Measurements from ENCODE around the gene RAB22A. TPM values are rescaled to one million over a fixed set of nuclear protein-coding genes. Genes with fewer than 3 reads are reported as not detected.

Gene RAB22A
- total and polyA plus RNA-seq, 2 donors, result 7.3 to 9.5 TPM

DNA sequence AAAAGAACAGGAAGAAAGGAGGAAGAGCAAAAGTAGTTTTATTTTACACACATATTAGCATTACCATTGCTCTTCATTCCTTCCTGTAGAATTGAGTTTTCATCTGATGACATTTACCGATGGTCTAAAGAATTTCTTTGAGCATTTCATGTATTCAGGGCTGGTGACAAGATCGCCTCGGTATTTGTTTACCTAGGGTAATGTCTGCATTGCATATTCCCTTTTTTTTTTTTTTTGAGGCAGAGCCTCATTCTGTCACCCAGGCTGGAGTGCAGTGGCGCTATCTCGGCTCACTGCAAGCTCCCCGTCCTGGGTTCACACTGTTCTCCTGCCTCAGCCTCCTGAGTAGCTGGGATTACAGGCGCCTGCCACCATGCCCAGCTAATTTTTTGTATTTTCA is 19.3 kb downstream of the RAB22A start:
- Histone ChIP-seq H3K4me1 (ENCODE audit: control insufficient read depth in 2 of 2, insufficient read depth in 2 of 2, low read length in 2 of 2) (no peaks in the 10 kb centered on the region), H3K27ac (ENCODE audit: low read depth in 1 of 2, low read length in 1 of 2) (no peak overlapping the region), H3K36me3 (ENCODE audit: control insufficient read depth in 2 of 2, insufficient read depth in 2 of 2, low read length in 1 of 2) (no peaks in the 10 kb centered on the region), H3K4me3 (ENCODE audit: low read length in 2 of 2) (no peak overlapping the region), H3K27me3 (ENCODE audit: control insufficient read depth in 2 of 2, insufficient read depth in 1 of 2, low read length in 1 of 2) (no peaks in the 10 kb centered on the region), H3K9me3 (ENCODE audit: control insufficient read depth in 2 of 2, insufficient read depth in 1 of 2, low read length in 1 of 2) (no peaks in the 10 kb centered on the region)
- 96% methylated on average over 7 of the region's 7 CpGs for WGBS
- no peak for DNase-seq (ENCODE audit: low read depth in 6 of 9, low spot score in 9 of 9)

DNA sequence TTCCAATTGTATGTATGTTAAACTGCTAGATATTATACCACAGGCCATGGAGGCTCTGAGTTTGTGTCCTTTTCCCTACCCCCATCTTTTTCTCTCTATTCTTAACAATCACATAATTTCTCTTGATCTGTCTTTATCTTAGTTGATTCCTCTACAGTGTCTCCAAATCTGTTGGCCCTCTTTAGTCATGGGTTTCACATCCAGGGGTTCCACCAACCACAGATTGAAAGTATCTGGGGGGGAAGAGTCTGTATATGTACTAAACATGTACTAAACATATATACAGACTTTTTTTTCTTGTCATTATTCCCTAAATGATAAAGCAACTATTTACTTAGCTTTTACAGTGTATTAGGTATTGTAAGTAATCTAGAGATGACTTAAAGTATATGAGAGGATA is 20.2 kb downstream of the RAB22A start:
- H3K36me3 ChIP-seq (ENCODE audit: control insufficient read depth in 2 of 2, insufficient read depth in 2 of 2, low read length in 1 of 2), result no peaks in the 10 kb centered on the region
- no peak overlapping the region for H3K27ac ChIP-seq (ENCODE audit: low read depth in 1 of 2, low read length in 1 of 2)
- H3K9me3 ChIP-seq (ENCODE audit: control insufficient read depth in 2 of 2, insufficient read depth in 1 of 2, low read length in 1 of 2), result no peaks in the 10 kb centered on the region
- no peak overlapping the region for H3K4me3 ChIP-seq (ENCODE audit: low read length in 2 of 2)
- no peaks in the 10 kb centered on the region for H3K27me3 ChIP-seq (ENCODE audit: control insufficient read depth in 2 of 2, insufficient read depth in 1 of 2, low read length in 1 of 2)
- H3K4me1 ChIP-seq (ENCODE audit: control insufficient read depth in 2 of 2, insufficient read depth in 2 of 2, low read length in 2 of 2), result no peaks in the 10 kb centered on the region
- no peak for DNase-seq (ENCODE audit: low read depth in 6 of 9, low spot score in 9 of 9)

DNA sequence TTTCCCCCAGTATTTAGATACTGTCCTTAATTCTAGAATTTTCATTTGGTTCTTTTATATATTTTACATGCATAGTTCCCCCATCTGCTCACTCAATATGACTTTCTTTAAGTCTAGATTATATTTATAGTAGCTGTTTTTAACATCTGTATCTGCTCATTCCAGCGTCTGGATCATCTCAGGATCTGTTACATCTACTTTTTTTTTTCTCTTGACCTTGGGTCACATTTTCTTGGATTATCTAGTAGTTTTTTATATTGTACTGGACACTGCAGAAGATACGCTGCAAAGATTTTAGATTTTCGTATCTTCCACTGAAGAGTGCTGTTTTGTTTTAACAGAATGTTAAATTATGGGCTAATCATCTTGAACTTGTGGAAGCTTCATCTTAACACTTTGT is 20.7 kb downstream of the RAB22A start:
- H3K4me3 ChIP-seq (ENCODE audit: low read length in 2 of 2), result no peak overlapping the region
- no peaks in the 10 kb centered on the region for H3K4me1 ChIP-seq (ENCODE audit: control insufficient read depth in 2 of 2, insufficient read depth in 2 of 2, low read length in 2 of 2)
- no peak overlapping the region for H3K27ac ChIP-seq (ENCODE audit: low read depth in 1 of 2, low read length in 1 of 2)
- no peaks in the 10 kb centered on the region for H3K9me3 ChIP-seq (ENCODE audit: control insufficient read depth in 2 of 2, insufficient read depth in 1 of 2, low read length in 1 of 2)
- no peak for DNase-seq (ENCODE audit: low read depth in 6 of 9, low spot score in 9 of 9)
- H3K27me3 ChIP-seq (ENCODE audit: control insufficient read depth in 2 of 2, insufficient read depth in 1 of 2, low read length in 1 of 2), result no peaks in the 10 kb centered on the region
- 94% methylated on average over 3 of the region's 3 CpGs for WGBS
- no peaks in the 10 kb centered on the region for H3K36me3 ChIP-seq (ENCODE audit: control insufficient read depth in 2 of 2, insufficient read depth in 2 of 2, low read length in 1 of 2)

DNA sequence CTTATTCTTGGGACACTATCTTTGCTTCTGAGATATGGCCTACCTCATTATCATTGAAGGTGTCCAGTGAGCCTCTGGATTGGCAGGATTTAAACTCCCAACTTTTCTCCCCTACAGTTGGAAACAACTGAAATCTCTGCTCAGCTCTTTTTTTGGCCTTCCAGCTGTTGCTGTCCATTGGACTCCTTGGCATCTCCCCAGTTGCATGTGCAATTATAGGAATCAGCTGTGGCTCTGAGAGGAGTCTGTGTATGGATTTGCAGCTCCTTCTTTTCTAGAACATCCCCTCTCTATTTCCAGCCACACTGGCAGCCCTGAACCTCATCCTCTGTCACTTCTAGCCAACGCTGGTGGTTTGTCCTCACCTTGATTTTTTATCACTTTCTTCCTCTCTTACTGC is 21.2 kb downstream of the RAB22A start:
- Histone ChIP-seq H3K4me1 (ENCODE audit: control insufficient read depth in 2 of 2, insufficient read depth in 2 of 2, low read length in 2 of 2) (no peaks in the 10 kb centered on the region), H3K4me3 (ENCODE audit: low read length in 2 of 2) (no peak overlapping the region), H3K27ac (ENCODE audit: low read depth in 1 of 2, low read length in 1 of 2) (no peak overlapping the region), H3K9me3 (ENCODE audit: control insufficient read depth in 2 of 2, insufficient read depth in 1 of 2, low read length in 1 of 2) (no peaks in the 10 kb centered on the region), H3K36me3 (ENCODE audit: control insufficient read depth in 2 of 2, insufficient read depth in 2 of 2, low read length in 1 of 2) (no peaks in the 10 kb centered on the region), H3K27me3 (ENCODE audit: control insufficient read depth in 2 of 2, insufficient read depth in 1 of 2, low read length in 1 of 2) (no peaks in the 10 kb centered on the region)
- 65% methylated on average over 1 of the region's 1 CpG for WGBS
- DNase-seq (ENCODE audit: low read depth in 6 of 9, low spot score in 9 of 9), result no peak

DNA sequence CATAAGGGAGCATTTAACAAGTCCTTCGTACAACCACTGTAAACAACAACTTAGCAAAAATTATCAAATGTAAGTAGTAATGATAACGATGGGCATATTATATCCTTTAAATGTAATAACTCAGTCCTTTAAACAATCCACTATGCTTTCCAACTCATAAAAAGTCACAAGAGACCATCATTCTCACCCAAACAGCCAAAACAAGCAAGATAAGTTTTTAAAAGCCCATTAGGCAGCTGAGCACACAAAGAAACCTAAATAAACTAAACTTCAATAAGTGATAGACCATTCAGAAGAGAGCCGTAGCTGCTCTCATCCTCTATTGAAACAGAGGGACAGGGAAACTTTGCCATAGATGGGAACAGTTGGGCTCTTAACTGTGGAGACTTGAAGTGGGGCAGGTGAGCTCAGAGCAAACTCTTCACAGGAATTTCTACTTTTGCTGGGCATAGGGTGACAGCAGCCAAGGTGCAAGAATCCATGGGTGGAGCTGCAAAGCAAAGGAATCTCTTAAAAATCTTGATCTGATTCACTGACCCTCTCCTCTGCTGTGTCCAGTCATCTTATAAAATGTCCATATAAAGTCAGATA is 22.5 kb downstream of the RAB22A start:
- H3K27ac ChIP-seq (ENCODE audit: low read depth in 1 of 2, low read length in 1 of 2), result no peak overlapping the region
- H3K4me1 ChIP-seq (ENCODE audit: control insufficient read depth in 2 of 2, insufficient read depth in 2 of 2, low read length in 2 of 2), result no peaks in the 10 kb centered on the region
- no peak for DNase-seq (ENCODE audit: low read depth in 6 of 9, low spot score in 9 of 9)
- no peak overlapping the region for H3K4me3 ChIP-seq (ENCODE audit: low read length in 2 of 2)
- H3K9me3 ChIP-seq (ENCODE audit: control insufficient read depth in 2 of 2, insufficient read depth in 1 of 2, low read length in 1 of 2), result no peaks in the 10 kb centered on the region
- 84% methylated on average over 3 of the region's 3 CpGs for WGBS
- H3K27me3 ChIP-seq (ENCODE audit: control insufficient read depth in 2 of 2, insufficient read depth in 1 of 2, low read length in 1 of 2), result no peaks in the 10 kb centered on the region
- no peaks in the 10 kb centered on the region for H3K36me3 ChIP-seq (ENCODE audit: control insufficient read depth in 2 of 2, insufficient read depth in 2 of 2, low read length in 1 of 2)

DNA sequence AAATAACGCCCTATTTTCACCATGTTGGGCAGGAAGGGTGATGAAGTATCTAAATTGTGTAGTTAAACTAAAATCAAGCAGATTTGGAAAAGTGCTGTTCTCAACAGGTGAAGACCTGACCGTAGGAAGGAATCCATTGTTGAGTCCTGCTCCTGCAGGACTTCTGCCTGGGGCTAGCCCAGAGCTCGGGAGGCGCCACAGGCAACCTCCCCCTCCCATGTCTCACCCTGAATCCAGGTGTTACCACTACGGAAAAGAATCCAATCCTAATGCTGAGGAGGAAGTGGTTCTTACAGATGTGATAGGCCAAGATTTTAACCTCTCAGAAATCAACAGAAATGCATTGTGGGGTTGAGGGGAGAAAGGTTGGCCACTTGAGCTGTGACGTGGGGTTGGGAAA is 30.2 kb downstream of the RAB22A start:
- Histone ChIP-seq H3K4me3 (ENCODE audit: low read length in 2 of 2) (no peak overlapping the region), H3K27ac (ENCODE audit: low read depth in 1 of 2, low read length in 1 of 2) (no peak overlapping the region), H3K27me3 (ENCODE audit: control insufficient read depth in 2 of 2, insufficient read depth in 1 of 2, low read length in 1 of 2) (no peaks in the 10 kb centered on the region), H3K9me3 (ENCODE audit: control insufficient read depth in 2 of 2, insufficient read depth in 1 of 2, low read length in 1 of 2) (no peaks in the 10 kb centered on the region), H3K4me1 (ENCODE audit: control insufficient read depth in 2 of 2, insufficient read depth in 2 of 2, low read length in 2 of 2) (no peaks in the 10 kb centered on the region), H3K36me3 (ENCODE audit: control insufficient read depth in 2 of 2, insufficient read depth in 2 of 2, low read length in 1 of 2) (peaks cover 0 to 2% of the 10 kb centered on the region in 2 donors)
- DNase-seq (ENCODE audit: low read depth in 6 of 9, low spot score in 9 of 9), result no peak
- 97% methylated on average over 6 of the region's 6 CpGs for WGBS

DNA sequence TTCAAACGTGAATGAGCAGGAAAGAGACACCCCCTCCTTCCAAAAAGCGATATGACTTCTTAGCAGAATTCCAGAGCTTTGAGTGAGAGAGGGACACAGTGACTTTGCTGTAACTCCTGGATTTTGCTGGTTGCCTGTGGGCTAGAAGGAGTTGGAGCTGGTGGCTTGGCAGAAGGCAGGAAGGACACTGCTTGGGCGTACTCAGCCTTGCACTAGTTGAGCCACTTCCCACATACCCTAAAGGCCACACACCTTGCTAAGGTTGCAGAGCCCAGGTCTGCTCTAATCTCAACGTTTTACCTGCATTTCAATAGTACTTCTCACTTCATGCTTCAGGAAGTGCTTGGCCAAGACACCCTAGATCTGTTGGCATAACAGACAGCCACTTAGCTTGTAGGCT is 30.6 kb downstream of the RAB22A start:
- 97% methylated on average over 4 of the region's 4 CpGs for WGBS
- Histone ChIP-seq H3K27ac (ENCODE audit: low read depth in 1 of 2, low read length in 1 of 2) (no peak overlapping the region), H3K4me1 (ENCODE audit: control insufficient read depth in 2 of 2, insufficient read depth in 2 of 2, low read length in 2 of 2) (no peaks in the 10 kb centered on the region), H3K36me3 (ENCODE audit: control insufficient read depth in 2 of 2, insufficient read depth in 2 of 2, low read length in 1 of 2) (peaks cover 1 to 5% of the 10 kb centered on the region in 2 donors), H3K9me3 (ENCODE audit: control insufficient read depth in 2 of 2, insufficient read depth in 1 of 2, low read length in 1 of 2) (no peaks in the 10 kb centered on the region), H3K4me3 (ENCODE audit: low read length in 2 of 2) (no peak overlapping the region), H3K27me3 (ENCODE audit: control insufficient read depth in 2 of 2, insufficient read depth in 1 of 2, low read length in 1 of 2) (no peaks in the 10 kb centered on the region)
- DNase-seq (ENCODE audit: low read depth in 6 of 9, low spot score in 9 of 9), result no peak

DNA sequence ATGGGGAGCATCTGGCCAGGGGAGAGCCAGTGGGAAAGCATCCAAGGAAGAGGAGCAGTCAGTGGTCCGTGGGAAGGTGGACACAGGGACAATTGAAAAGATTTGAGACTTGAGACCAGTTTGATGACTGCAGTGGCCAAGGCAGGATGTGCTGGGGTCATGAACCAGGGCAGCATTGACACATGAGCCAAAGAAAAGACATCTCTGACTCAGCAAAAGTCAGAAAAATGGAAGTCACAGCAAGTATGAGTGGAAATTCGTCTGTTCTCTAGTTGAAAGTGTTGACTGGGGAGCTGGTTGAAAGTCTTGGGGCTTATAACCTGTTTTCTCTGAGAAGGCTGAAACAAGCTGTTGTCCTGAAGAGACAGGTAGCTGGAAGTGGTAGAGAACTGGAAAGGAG is 31.3 kb downstream of the RAB22A start:
- H3K4me1 ChIP-seq (ENCODE audit: control insufficient read depth in 2 of 2, insufficient read depth in 2 of 2, low read length in 2 of 2), result no peaks in the 10 kb centered on the region
- no peak overlapping the region for H3K4me3 ChIP-seq (ENCODE audit: low read length in 2 of 2)
- H3K9me3 ChIP-seq (ENCODE audit: control insufficient read depth in 2 of 2, insufficient read depth in 1 of 2, low read length in 1 of 2), result no peaks in the 10 kb centered on the region
- H3K27ac ChIP-seq (ENCODE audit: low read depth in 1 of 2, low read length in 1 of 2), result no peak overlapping the region
- peaks cover 8 to 12% of the 10 kb centered on the region in 2 donors for H3K36me3 ChIP-seq (ENCODE audit: control insufficient read depth in 2 of 2, insufficient read depth in 2 of 2, low read length in 1 of 2)
- no peak for DNase-seq (ENCODE audit: low read depth in 6 of 9, low spot score in 9 of 9)
- H3K27me3 ChIP-seq (ENCODE audit: control insufficient read depth in 2 of 2, insufficient read depth in 1 of 2, low read length in 1 of 2), result no peaks in the 10 kb centered on the region
- WGBS, result over 99% methylated on average over 2 of the region's 2 CpGs

DNA sequence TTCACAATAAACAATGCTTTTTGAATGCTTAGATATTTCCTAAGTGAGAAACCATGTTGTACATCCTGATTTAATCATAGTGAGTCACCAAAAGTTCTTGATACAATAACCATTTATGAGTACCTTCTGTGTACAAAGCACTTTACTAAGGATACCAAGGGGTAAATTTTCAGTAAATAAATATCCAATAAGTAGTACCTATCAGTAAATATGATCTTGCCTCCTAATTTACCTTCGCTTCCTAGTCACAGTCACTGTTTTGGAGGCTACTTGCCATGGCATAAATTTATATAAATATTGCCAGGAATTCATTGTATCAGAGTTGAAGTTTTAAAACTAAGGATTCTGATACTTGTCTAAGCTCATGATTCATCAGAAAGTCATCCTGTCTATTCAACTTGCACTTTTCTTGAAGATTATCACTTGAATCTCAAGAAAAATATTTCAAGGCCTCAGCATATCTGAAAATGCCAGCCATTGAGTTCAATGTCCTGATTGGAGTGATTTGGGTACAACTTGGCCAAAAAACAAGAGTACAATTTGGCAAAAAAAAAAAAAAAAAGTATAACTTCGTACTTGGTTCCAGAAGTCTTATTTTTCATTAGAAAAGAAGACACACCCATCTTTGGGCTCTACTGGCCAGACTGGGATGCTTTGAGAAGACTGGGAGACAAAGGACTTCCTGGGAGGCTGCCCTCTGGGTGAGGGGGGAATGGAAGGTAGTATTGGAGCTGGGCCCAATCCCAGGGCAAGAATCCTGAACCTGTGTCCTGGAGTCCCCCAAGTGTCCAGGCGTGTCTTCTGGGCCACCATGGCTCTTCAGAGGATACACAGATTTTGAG is 32.8 kb downstream of the RAB22A start:
- Histone ChIP-seq H3K9me3 (ENCODE audit: control insufficient read depth in 2 of 2, insufficient read depth in 1 of 2, low read length in 1 of 2) (no peaks in the 10 kb centered on the region), H3K4me3 (ENCODE audit: low read length in 2 of 2) (no peak overlapping the region), H3K36me3 (ENCODE audit: control insufficient read depth in 2 of 2, insufficient read depth in 2 of 2, low read length in 1 of 2) (peaks cover 18 to 19% of the 10 kb centered on the region in 2 donors), H3K27me3 (ENCODE audit: control insufficient read depth in 2 of 2, insufficient read depth in 1 of 2, low read length in 1 of 2) (no peaks in the 10 kb centered on the region), H3K27ac (ENCODE audit: low read depth in 1 of 2, low read length in 1 of 2) (no peak overlapping the region), H3K4me1 (ENCODE audit: control insufficient read depth in 2 of 2, insufficient read depth in 2 of 2, low read length in 2 of 2) (no peaks in the 10 kb centered on the region)
- DNase-seq (ENCODE audit: low read depth in 6 of 9, low spot score in 9 of 9), result no peak
- WGBS, result 97% methylated on average over 3 of the region's 3 CpGs

All from thymus (tissue), 11 donors.